Jurkat, Clone E6-1 (cell line): ENCODE data around the gene FTCDNL1.
A peak's percentile ranks its signal among the peaks of the same experiment; 100 is the strongest.

Source experiments
- DNase-seq: peaks from one replicate; pipeline ENCODE4 v3.0.0-alpha.2; 2011; ENCODE audit warnings: low read depth, low spot score
- H3K4me3 ChIP-seq: 2 replicates; pipeline ENCODE4 v1.5.1; 2011; ENCODE audit warnings: mild to moderate bottlenecking, low read length, control low read depth, moderate library complexity

The FTCDNL1 gene

GRCh38 chr2:199756211-199756610 lies 94.8 kb downstream of the FTCDNL1 start:
- H3K4me3 ChIP-seq, result no peak overlapping the region
- DNase-seq, result no peak

- no peak overlapping the region for H3K4me3 ChIP-seq
- no peak for DNase-seq
Observed at GRCh38 chr2:199754766-199755165, 96.2 kb downstream of the FTCDNL1 start.

- no peak overlapping the region for H3K4me3 ChIP-seq
- no peak for DNase-seq
Observed at GRCh38 chr2:199751492-199752120, 99.4 kb downstream of the FTCDNL1 start.

- no peak overlapping the region for H3K4me3 ChIP-seq
- DNase-seq, result no peak
Observed at GRCh38 chr2:199749571-199749970, 101.4 kb downstream of the FTCDNL1 start.

- no peak overlapping the region for H3K4me3 ChIP-seq
- no peak for DNase-seq
Observed at GRCh38 chr2:199744724-199745123, 106.3 kb downstream of the FTCDNL1 start.

- no peak for DNase-seq
- no peak overlapping the region for H3K4me3 ChIP-seq
Observed at GRCh38 chr2:199744260-199744659, 106.7 kb downstream of the FTCDNL1 start.

- DNase-seq, result no peak
- no peak overlapping the region for H3K4me3 ChIP-seq
Observed at GRCh38 chr2:199743415-199744120, 107.4 kb downstream of the FTCDNL1 start.

GRCh38 chr2:199742884-199743283 lies 108.1 kb downstream of the FTCDNL1 start:
- DNase-seq, result no peak
- H3K4me3 ChIP-seq, result no peak overlapping the region

GRCh38 chr2:199740111-199740428 lies 110.9 kb downstream of the FTCDNL1 start:
- DNase-seq, result no peak
- no peak overlapping the region for H3K4me3 ChIP-seq

GRCh38 chr2:199739413-199740110 lies 111.4 kb downstream of the FTCDNL1 start:
- DNase-seq, result peak; percentile 35
- H3K4me3 ChIP-seq, result no peak overlapping the region

- H3K4me3 ChIP-seq, result no peak overlapping the region
- no peak for DNase-seq
Observed at GRCh38 chr2:199738727-199739412, 112.1 kb downstream of the FTCDNL1 start.

- DNase-seq, result no peak
- no peak overlapping the region for H3K4me3 ChIP-seq
Observed at GRCh38 chr2:199734651-199735050, 116.3 kb downstream of the FTCDNL1 start.

GRCh38 chr2:199734011-199734410 lies 117.0 kb downstream of the FTCDNL1 start:
- H3K4me3 ChIP-seq, result no peak overlapping the region
- no peak for DNase-seq

GRCh38 chr2:199727801-199728200 lies 123.2 kb downstream of the FTCDNL1 start:
- DNase-seq, result no peak
- H3K4me3 ChIP-seq, result no peak overlapping the region

GRCh38 chr2:199727306-199727705 lies 123.7 kb downstream of the FTCDNL1 start:
- DNase-seq, result no peak
- no peak overlapping the region for H3K4me3 ChIP-seq

GRCh38 chr2:199718074-199718473 lies 132.9 kb downstream of the FTCDNL1 start:
- no peak for DNase-seq

GRCh38 chr2:199717587-199717907 lies 133.4 kb downstream of the FTCDNL1 start:
- no peak for DNase-seq
- no peak overlapping the region for H3K4me3 ChIP-seq

More at GRCh38 chr2:199718074-199718473, 132.9 kb downstream of the FTCDNL1 start:
- H3K4me3 ChIP-seq, result no peak overlapping the region

- DNase-seq, result no peak
Observed at GRCh38 chr2:199716807-199717586, 134.0 kb downstream of the FTCDNL1 start.

GRCh38 chr2:199713746-199714145 lies 137.2 kb downstream of the FTCDNL1 start:
- no peak overlapping the region for H3K4me3 ChIP-seq
- no peak for DNase-seq

More at GRCh38 chr2:199716807-199717586, 134.0 kb downstream of the FTCDNL1 start:
- no peak overlapping the region for H3K4me3 ChIP-seq
